ENCODE measurements around the gene SNX8. TPM values are rescaled to one million over a fixed set of nuclear protein-coding genes. Genes with fewer than 3 reads are reported as not detected.

Gene SNX8
- polyA plus RNA-seq, 10 donors, result 23.0 to 38.1 (median 29.6) TPM

DNA sequence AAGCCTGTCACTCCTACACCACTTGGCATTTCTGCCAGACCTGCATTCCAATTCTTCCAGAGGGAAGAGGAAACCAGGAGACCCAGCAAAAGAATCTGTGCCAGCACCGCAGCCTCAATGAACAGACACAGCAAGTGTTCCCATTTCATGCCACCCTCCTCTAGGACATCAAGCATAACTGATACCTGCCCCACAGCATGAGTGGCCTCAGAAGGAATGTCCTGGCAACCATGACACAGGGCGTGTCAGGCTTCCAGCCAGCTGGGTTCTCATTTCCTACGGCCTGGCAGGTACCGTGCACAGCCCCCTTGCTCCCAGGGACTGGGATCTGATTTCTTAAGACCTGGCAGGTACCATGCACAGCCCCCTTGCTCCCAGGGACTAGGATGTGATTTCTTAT is 89.3 kb downstream of the SNX8 start:
- no peak for DNase-seq

DNA sequence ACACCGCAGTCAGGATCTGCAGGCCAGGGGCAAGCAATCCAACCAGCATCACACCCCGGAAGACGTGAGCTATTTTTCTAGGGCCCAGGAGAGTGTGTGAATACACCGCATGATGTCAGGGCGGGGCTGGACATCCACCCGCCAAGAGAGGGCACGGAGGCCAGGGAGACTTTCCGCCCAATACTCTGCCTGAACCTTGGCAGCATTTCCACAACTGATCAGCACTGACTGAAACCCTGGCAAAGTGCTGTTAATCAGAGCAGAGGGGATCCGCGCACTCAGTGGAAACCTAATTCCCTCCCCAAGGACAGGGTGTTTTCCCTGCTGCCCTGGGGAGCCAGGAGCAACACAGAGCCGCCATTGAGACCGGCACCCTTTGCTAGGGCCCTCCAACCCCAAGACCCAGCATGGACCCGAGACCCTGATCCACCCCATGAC is 89.7 kb downstream of the SNX8 start:
- DNase-seq, result no peak

DNA sequence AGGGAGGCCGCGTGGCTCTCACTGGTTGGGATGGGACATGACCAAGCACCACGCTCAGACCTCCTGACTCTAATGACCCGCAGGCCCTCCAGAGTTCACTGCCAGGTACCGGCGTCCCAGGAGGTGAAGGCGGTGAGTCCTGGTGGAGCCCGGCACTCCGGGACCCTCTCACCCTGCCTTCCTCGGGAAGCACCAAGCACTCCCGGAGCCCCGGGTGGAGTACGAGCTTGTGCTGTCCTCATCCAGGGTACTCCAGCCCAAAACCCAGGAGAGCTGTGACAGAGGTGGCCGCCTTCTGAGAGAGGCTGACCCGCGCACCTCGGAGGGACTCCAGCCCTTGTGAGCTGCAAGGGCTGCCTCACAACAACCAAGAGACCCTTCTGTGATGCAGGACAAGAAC is 90.9 kb downstream of the SNX8 start:
- no peak for DNase-seq

DNA sequence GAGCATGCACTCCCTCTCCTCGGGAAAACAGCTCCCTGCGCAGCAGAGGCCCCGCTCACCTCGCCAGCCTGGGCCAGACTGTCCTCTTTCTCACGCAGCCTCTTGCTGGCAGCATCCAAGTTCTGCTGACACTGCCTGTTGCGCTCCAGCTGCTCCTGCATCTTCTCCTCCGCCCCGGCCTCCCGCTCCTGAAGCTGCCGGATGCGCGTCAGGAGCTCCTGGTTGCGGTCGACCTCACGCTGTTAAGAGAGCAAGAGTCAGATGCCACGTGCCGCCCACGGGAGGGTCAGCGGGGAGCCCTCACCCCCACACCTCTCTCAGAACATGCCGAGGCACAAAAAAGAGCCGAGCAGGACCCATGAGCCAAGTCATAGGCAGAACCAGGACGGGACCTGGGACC is 91.7 kb downstream of the SNX8 start:
- no peak for DNase-seq

DNA sequence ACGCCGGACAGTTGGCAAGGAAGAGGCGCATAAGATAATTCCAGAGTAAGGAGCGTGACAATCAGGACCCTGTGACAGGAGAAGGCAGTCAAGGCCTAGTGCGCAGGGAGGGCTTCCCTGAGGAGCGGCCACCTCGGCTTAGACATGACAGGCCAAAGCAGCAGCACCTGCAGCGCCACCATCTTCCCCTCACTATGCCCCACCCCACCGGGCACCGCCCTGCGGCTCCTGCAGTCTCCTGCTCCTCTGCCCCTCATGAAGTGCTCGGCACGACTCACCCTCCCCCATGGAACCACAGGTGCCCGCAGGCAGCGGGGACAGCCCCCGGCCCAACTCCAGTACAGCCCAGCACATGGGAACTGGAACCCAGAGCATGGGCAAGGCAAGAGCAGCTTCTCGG is 93.3 kb downstream of the SNX8 start:
- DNase-seq, result no peak

DNA sequence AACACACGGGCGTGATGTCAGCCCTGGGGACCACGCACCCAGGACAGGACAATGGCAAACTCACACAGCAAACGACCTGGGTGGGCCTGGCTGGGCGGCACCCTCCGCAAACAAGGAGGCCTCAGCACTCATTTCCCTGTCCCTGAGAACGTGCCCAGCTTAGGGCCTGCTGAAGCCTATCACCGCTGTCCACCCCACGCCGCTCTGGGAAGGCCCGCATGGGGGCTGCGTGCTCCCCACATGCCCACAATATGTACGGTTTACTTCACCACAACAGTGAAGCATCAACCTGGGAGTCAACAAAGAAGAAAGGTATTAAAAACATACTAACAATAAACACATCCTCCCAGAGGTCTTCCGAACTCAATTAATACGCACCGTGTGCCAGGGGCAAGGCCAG is 93.7 kb downstream of the SNX8 start:
- DNase-seq, result no peak

DNA sequence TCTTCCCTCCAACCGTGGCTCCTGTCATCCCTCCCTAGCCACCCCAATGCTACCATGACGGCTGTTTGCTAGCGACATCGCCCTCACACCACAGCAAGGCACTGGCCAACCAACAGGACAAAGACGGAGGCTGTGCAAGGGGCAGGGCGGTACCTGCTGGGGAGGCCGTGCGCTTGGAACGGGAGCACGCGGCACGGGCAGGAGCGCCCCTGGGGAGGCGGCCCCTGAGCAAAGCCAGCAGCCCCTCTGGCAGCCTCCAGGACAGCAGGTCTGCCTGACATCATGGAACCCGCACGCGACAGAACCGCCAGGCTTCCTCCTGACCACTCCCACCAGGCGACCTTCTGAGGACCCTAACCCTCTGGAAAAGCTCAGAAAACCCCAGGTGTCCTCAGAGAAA is 94.2 kb downstream of the SNX8 start:
- DNase-seq, result no peak

DNA sequence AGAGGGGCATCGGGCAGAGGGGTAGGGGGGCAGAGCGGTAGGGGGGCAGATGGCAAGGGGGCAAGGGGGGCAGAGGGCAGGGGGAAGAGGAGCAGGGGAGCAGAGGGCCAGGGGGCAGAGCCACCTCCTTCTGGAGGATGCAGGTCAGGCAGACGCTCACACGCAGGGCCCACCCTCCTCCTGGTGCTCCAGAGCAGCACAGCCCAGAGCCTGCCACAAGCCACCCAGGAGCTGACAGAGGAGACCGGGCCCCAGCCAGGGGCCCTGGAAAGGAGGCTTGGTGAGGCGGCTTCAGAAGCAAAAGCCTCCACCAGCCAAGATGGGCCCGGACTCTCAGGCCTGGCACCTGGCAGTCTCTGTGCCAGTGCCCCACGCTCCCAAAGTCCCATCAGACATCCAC is 94.6 kb downstream of the SNX8 start:
- DNase-seq, result no peak

DNA sequence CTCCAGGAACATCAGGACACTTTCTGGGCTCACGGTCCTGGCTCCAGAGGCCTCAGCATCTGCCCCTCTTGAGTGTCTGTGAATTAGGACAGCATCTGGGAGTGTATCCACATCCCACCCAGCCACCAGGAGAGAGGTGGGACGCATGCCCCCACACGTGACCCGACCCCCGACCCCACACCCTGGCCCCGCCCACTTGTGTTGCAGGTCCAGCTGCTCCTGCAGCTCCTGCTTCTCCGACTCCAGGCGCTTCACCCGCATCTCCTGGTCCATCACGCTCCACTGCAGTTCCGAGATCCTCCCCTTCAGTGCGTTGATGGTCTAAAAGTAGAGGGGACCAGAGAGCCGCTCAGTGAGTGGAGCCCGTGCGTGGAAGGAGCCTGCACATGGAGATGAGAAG is 95.1 kb downstream of the SNX8 start:
- DNase-seq, result no peak

DNA sequence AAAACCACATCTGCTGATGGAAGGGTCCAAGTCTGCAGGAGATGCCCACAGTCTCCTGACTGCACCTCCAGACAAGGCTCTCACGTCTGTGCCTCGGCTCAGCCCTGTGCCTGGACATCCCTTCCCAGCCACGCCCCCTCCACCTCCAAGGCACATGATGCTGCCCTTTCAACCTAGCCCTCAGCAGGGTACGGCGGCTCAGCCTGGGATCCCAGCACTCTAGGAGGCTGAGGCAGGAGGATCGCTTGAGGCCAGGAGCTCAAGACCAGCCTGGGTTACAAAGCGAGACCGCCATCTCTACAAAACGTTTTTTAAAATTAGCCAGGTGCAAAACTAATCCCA is 95.8 kb downstream of the SNX8 start:
- DNase-seq, result no peak

DNA sequence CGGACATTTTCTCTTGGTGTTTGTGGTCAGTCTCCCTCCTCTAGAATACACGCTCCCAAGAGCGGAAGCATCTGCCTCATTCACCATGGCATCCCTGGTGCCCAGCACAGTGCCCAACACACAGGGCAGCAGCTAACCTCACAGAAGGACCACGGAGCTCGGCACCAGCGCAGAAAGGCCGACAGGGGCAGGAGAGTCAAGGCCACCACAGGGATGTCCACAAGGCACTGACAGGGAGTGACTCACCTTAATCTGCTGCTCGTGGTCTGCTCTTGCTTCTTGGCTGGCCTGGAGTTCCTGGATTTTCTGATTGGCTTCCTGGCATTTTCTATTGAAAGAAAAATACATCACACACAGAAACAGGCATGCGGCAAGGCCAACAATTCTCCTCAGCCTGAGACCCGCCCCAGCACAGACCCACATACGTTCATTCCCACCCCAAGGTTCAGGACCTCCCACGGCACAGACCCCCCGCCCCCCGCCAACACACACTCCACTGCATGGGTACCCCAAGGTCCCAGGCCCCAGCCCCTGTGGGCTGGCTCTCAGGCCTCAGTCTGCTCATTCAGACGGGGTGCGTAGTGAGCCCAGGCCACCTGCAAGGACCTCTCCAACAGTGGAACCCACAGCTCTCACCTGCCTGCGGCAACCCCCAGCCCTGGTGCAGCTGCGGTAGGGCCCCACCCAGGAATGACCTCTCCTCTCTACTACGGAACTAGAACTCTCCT is 96.4 kb downstream of the SNX8 start:
- DNase-seq, result no peak

DNA sequence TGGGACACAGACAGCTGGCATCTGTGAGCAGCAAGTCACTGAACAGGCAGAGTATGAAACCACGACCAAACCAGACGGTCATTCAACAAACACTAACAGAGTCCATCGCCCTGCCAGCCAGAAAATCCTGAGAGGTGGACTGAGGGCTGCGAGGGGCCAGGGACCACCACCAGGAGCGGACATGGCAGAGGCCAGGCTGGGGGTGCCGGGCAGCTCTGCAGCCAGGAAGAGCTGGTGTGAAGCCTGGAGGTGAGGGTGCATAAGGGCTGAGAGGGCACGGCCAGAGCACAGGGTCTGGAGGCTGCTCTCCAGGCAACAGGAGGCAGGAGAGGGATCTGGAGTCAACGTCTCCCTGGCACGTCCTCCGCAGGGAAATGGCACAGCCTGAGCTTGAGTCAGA is 97.0 kb downstream of the SNX8 start:
- DNase-seq, result no peak

DNA sequence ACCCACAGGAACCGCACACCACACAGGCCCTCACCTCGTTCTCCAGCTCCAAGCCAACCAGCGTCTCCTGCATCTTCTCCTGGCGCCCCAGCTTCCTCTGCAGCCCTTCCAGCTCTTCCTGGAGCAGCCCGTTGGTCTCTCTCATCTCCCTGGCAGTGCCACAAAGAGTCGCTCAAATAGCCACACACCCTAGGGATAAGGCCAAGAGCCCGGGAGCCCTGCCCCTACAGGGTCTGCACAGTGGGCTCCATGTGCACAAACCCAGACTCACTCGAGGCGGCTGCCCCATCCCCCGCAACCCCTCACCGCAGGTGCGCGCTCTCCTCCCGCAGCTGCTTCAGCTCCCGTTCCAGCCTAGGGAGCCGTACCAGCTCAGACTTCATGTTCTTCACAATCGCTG is 98.4 kb downstream of the SNX8 start:
- DNase-seq, result no peak

DNA sequence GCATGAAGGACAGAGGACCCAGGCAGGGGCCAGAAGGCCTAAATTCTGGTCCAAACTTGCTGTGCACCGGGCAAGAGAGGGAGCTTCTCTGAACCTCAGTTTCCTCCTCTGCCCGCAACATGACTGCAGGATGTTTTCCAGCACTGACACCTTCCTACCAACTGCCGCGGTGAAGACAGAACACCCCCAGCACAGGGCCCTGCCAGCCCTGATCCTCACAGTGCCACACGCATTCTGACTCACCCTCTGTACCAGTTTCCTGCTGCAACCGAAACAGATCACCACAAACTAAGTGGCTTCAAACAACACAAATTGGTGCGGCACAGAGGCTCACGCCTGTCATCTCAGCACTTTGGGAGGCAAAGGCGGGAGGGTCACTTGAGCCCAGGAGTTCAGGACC is 99.6 kb downstream of the SNX8 start:
- DNase-seq, result no peak

DNA sequence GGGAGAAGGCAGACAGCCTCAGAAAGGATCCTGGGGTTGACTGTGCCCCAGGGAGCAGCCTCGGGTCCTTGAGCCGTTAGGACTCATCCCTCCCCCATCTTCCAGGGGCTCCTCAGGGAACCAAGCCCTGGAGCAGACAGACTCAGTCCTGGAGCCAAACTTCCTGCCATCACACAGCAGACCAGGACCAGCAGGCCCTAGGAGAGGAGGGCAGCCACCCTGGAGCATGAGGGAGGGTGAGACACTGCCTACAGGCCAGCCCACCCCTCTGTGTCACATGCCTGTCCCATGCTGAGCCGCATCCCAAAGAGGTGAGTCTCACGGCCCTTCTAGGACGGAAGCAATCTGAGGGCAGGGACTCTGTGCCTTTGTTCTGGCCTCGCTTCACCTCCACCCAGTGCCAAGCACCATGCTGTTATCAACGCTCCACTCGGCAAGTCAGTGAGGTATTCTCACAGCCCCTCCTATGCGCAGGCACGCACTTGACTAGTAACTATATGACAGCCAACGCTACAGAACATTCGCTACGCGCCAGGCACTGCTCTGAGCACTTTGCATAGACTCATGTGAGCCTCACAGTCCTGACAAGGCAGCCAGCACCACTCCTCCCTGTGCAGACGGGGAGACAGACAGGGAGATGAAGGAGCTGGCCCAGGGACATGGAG is 100.6 kb downstream of the SNX8 start:
- no peak for DNase-seq

DNA sequence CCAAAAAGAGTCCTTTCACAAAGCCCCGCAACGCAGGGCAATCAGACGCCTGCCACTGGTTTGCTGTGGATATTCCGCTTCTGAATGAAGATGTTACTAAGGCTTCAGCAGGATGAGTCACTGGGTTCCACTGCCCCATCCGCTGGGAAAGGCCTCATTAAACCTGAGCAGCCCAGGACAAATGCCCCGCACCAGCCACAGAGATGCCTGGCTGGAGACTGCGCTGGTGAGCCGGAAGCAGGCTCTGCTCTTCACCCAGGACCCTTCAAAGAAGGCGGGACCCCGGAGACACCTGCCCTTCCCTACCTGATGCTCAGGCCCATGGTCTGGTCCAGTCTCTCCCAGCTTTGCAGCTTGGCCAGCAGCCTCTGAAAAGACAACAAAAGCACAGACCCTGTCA is 101.3 kb downstream of the SNX8 start:
- DNase-seq, result no peak

DNA sequence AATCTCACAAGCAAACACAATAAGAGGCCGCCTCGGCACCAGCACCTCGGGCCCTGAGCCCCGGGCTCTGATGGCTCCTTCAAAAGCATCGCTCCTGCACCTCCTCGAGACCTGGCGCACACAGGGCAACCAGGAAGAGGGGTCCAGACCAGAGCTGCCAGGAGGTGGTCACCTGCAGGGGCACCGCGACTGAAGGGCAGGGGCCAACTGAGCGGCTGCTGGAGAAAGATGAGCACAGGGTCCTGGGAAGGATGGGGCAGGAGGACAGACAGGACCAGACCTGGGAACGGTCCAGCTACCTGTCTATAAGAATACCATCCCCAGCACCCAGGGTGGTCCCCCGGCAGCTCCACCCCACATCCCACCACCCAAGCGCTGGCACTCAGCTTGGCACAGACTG is 102.3 kb downstream of the SNX8 start:
- DNase-seq, result no peak

DNA sequence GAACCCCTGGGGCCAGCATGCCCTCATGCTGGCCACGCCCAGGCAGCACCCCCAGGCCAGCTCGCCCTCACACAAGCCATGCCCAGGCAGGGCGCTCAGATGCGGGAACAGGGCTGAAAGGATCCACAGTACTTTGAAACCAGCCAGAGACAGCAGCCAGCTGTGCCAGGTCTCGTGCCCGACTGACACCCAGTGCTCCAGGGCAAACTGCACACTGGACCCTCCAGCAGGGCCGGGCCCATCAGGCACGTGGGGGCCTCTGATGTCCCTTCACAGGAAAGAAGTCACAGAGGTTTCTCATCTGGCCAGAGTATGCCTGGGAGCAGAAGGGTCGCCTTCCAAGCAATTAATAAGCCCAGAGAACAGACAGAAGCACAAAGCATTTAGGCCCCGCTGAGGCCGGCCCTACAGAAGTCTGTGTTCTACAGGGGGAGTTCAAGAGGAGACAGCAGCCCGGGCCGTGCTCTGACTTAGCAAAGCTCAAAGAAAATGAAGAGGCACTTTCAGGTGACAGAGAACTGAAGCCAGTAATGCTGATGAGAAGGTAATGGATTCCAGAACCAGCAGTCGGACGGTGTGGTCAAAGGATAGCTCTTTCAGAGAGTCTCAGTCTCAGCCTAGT is 102.9 kb downstream of the SNX8 start:
- DNase-seq, result no peak

DNA sequence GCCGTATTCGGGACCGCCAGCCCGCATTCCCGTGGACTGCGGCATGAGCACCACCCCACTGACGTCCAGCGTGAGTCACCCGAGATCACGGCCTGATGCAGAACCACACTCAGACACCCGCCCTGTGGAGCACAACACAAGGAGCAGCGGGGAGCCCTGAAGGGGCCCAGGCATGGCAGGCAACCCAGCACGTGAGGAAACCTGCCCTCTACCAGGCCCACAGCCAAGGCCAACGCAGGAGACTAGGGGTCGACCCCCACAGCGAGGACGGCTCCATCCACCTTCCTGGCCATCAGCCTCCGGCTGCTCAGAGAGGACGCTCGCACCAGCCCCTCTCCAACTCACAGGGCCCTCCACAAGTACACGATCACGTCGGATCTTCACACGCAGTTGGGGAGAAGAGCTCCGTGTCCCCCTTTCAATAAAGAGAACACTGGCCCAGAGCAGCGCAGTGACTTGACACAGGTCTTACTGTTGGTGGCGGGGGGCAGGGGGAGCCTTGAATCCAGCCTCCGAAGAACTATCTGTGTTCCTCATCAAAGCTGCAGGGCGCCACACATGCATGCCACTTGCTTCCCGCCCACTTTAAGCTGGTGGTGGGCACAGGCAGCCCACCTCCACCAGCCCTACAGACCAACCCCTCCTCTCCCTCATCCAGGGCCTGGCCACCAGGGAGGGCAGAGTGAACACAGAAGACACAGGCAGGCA is 103.5 kb downstream of the SNX8 start:
- no peak for DNase-seq

DNA sequence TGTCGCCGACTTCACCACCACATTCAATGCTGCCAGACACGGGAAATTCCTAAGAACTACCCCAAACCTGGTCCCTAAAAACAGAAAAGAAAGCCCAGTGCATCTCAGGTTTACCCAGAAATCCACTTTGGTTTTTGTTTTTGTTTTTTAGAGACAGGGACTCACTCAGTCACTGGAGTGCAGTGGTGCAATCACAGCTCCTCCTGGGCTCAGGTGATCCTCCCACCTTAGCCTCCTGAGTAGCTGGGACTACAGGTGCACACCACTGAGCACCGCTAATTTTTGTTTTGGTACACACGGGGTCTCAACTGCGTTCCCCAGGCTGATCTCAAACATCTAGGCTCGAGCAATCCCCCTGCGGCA is 104.3 kb downstream of the SNX8 start:
- DNase-seq, result no peak

DNA sequence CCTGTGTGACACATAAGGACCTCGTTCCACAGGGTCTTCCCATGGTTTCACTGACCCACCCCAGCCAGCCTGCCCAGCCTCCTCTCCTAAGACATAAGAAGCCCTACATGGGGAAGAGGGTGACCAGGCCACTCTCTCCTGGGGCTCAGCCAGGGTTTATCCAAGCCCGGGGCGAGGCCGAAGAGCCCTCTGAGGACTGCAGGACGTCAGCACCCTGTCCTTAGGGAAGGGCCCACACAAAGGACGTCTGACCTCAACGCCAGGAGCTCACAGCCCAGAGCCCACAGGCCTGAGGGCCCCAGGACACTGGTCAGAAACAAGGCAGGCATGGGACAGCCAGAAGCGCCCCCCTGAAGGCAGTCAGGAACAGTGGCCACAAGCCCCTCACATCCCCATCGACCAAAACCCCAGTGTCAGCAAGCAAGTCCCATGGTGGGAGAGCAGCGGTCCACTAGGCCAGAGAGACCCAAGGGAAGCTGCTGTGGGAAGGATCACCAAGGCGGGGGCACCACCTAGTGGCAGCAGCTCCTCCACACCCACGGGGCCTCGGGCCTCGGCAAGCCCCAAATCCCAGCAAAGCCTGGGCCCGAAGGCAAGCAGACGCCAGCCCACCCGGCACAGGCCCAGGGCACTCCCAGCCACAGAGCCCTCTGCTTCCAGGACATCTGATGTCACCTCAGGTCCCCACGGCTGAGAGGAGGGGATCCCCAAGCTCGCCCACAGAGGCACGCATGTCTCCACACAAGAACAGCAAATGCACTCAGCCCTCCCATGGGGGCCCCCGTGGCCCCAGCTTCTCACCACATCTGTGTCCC is 104.9 kb downstream of the SNX8 start:
- peak; percentile 48 to 77 (median 55) for DNase-seq

DNA sequence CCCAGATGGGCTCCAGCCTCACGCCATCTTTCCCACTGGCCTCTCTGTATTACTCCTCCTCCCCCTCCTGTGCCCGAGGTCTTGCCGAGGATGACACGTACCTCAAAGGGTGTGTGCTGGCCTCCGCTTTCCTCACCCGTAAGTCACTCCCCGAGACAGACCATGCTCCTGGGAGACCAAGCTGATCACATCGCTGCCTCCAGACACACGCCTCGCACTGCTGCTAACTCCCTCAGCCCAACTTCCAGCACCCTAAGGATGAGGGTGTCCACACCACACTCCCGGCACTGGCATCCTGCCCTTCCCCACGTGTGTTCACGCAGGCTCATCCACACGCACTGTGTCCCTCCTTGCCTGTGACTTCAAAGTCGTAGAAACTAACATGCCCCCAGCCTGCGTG is 105.5 kb downstream of the SNX8 start:
- DNase-seq, result no peak
